Small intestine (tissue), 7 donors: Measurements from ENCODE around the gene CACTIN. TPM values are rescaled to one million over a fixed set of nuclear protein-coding genes. Genes with fewer than 3 reads are reported as not detected.

Experiments used
- DNase-seq, 2 donors: peaks; one replicate each; pipeline versions ENCODE4 v3.0.0 to v3.0.0-alpha.2; 2013
- FAIRE-seq: peaks from 2 replicates; lab custom pipeline; 2012; peaks lifted over from hg19 to GRCh38; lab: Jason Lieb, UNC
- H3K27ac ChIP-seq, 3 donors: one replicate each; pipeline ENCODE4 v1.5.1; 2013; ENCODE audit warnings: low read length in 2 of 3, mild to moderate bottlenecking in 2 of 3, control low read depth in 1 of 3, inconsistent platforms in 1 of 3, low read depth in 1 of 3, moderate library complexity in 1 of 3
- H3K27me3 ChIP-seq, 3 donors: one replicate each; pipeline ENCODE4 v1.6.1; 2013; ENCODE audit warnings: low read length in 3 of 3, inconsistent platforms in 1 of 3; ENCODE audit not compliant: control insufficient read depth in 3 of 3, insufficient read depth in 3 of 3
- H3K36me3 ChIP-seq, 3 donors: one replicate each; pipeline ENCODE4 v1.6.1; 2013; ENCODE audit warnings: low read length in 3 of 3, inconsistent platforms in 1 of 3, low read depth in 1 of 3, mild to moderate bottlenecking in 1 of 3, moderate library complexity in 1 of 3; ENCODE audit not compliant: control insufficient read depth in 3 of 3, insufficient read depth in 2 of 3
- H3K4me1 ChIP-seq, 3 donors: one replicate each; pipeline ENCODE4 v1.6.1; 2013; ENCODE audit warnings: low read length in 2 of 3, inconsistent platforms in 1 of 3, low read depth in 1 of 3, mild to moderate bottlenecking in 1 of 3, moderate library complexity in 1 of 3; ENCODE audit not compliant: control insufficient read depth in 3 of 3, insufficient read depth in 2 of 3
- H3K4me3 ChIP-seq, 3 donors: one replicate each; pipeline ENCODE4 v1.5.1; 2013; ENCODE audit warnings: low read length in 3 of 3, control low read depth in 1 of 3, inconsistent platforms in 1 of 3, low read depth in 1 of 3, mild to moderate bottlenecking in 1 of 3, moderate library complexity in 1 of 3
- H3K9me3 ChIP-seq, 2 donors: one replicate each; pipeline ENCODE4 v1.6.1; 2013; ENCODE audit warnings: low read depth in 1 of 2, low read length in 1 of 2; ENCODE audit not compliant: control insufficient read depth in 2 of 2, insufficient read depth in 1 of 2
- WGBS, 3 donors: extraction: QIAGEN DNeasy Blood & Tissue Kit; methylation state at CpG; one replicate each; pipeline ENCODE4 v1.1.7; 2013; 5-methylcytosine and 5-hydroxymethylcytosine counted together
- polyA plus RNA-seq, 4 donors: library from polyadenylated mRNA; stranded (reverse) in 3 of 4; unstranded in 1 of 4; fragments of 200-250 nt in 3 of 4; fragments of 120-200 nt in 1 of 4; gene quantifications; one replicate each; pipeline versions ENCODE4 v1.2.1 to v1.2.3, GENCODE V29; 2013
- donor health status: healthy with polysubstance abuse.
- donor health status: control.
- donor health status: control.
- donor health status: Bipolar disorder and iron deficiency.
- donor health status: healthy.

Gene CACTIN
- polyA plus RNA-seq, 4 donors = 11.9 to 16.9 (median 14.7) TPM

DNA sequence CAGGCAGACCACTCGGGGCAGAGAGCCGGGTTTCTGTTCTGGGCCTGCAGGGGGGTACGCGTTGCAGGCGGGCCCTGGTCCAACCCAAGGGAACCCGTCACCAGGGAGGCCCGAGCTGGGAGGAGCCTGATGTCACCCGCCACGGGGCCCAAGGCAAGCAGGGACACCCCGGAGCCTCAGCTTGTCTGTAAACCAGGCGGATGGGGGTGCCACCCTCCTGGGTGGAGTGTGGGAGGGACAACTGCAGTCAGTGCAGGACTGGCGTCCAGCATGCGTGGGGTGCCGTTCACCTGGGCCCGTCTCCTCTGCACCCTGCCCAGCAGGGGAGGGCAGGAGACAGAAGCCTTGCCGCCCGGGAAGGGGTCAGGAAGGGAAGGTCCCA is 7.0 kb downstream of the CACTIN start:
- Histone ChIP-seq H3K36me3 (peaks cover 0 to 88% (median 6%) of the 10 kb centered on the region in 3 donors), H3K27me3 (no peaks in the 10 kb centered on the region), H3K4me1 (peaks cover 0 to 4% (median 0%) of the 10 kb centered on the region in 3 donors), H3K9me3 (no peaks in the 10 kb centered on the region), H3K27ac (no peak overlapping the region), H3K4me3 (no peak overlapping the region)
- WGBS, 3 donors = 84 to 90% (median 85%) methylated on average over 15 to 17 of the region's 17 CpGs
- FAIRE-seq (no peak), DNase-seq (no peak)

GRCh38 chr19:3618811-3619630 is 7.6 kb downstream of the CACTIN start:
- Histone ChIP-seq H3K27me3 (no peaks in the 10 kb centered on the region), H3K27ac (no peak overlapping the region), H3K36me3 (peaks cover 0 to 87% (median 7%) of the 10 kb centered on the region in 3 donors), H3K4me1 (peaks cover 0 to 4% (median 0%) of the 10 kb centered on the region in 3 donors), H3K9me3 (no peaks in the 10 kb centered on the region), H3K4me3 (no peak overlapping the region)
- WGBS, 3 donors = 87 to 91% (median 88%) methylated on average over 25 to 31 of the region's 31 CpGs
- FAIRE-seq (no peak), DNase-seq (no peak)

DNA sequence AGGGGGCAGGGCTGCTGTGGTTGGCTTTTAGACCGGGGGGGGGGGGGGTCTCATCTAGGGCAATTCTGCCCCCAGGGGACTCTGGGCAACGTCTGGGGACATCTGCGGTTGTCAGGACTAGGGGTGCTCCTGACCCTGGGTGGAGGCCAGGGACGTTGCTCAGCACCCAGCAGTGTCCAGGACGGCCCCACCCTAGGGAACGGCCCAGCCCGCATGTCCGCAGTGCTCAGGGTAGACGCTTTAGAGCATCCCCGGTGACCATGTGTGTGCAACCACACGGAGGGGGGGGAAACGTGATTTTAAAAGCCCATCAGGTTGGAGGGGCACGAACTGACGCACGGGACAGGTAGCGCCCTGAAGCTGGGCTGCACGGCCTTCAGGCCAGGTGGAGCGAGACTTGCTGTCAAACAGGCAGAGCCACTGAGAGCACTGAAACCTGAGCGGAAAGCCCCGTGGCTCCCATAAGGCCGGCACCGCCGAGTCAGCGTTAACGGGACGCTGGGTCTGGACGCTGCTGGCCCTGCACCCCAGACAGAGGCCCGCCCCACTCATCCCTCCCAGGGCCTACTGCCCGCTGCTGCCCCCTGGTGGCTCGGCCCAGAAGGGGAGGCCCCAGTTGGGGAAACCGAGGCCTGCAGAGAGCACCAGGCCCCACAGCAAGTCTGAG is 8.3 kb downstream of the CACTIN start:
- WGBS, 3 donors = 53 to 72% (median 68%) methylated on average over 30 to 31 of the region's 31 CpGs
- H3K27me3 ChIP-seq = no peaks in the 10 kb centered on the region
- H3K27ac ChIP-seq = no peak overlapping the region
- FAIRE-seq (no peak), DNase-seq (peak in 1 of 2 donors; percentile 40)
- no peak overlapping the region for H3K4me3 ChIP-seq
- H3K36me3 ChIP-seq = peaks cover 0 to 89% (median 9%) of the 10 kb centered on the region in 3 donors
- H3K9me3 ChIP-seq = no peaks in the 10 kb centered on the region
- peaks cover 0 to 4% (median 0%) of the 10 kb centered on the region in 3 donors for H3K4me1 ChIP-seq

GRCh38 chr19:3617463-3617862 is 9.1 kb downstream of the CACTIN start:
- peaks cover 0 to 4% (median 0%) of the 10 kb centered on the region in 3 donors for H3K4me1 ChIP-seq
- no peak for DNase-seq
- H3K27me3 ChIP-seq = no peaks in the 10 kb centered on the region
- peaks cover 0 to 91% (median 10%) of the 10 kb centered on the region in 3 donors for H3K36me3 ChIP-seq
- whole genome bisulfite sequencing, 3 donors = 66 to 80% (median 69%) methylated on average over 19 of the region's 19 CpGs
- no peaks in the 10 kb centered on the region for H3K9me3 ChIP-seq
- H3K27ac ChIP-seq = no peak overlapping the region
- no peak for FAIRE-seq
- H3K4me3 ChIP-seq = no peak overlapping the region

- H3K4me3 ChIP-seq = no peak overlapping the region
- no peak for FAIRE-seq
- no peak for DNase-seq
- no peaks in the 10 kb centered on the region for H3K9me3 ChIP-seq
- no peak overlapping the region for H3K27ac ChIP-seq
- peaks cover 0 to 4% (median 0%) of the 10 kb centered on the region in 3 donors for H3K4me1 ChIP-seq
- 92 to 94% (median 93%) methylated on average over 22 to 26 of the region's 26 CpGs for WGBS, 3 donors
- peaks cover 7 to 89% (median 9%) of the 10 kb centered on the region in 3 donors for H3K36me3 ChIP-seq
- no peaks in the 10 kb centered on the region for H3K27me3 ChIP-seq
Observed at GRCh38 chr19:3615524-3616135, 11.0 kb downstream of the CACTIN start.

DNA sequence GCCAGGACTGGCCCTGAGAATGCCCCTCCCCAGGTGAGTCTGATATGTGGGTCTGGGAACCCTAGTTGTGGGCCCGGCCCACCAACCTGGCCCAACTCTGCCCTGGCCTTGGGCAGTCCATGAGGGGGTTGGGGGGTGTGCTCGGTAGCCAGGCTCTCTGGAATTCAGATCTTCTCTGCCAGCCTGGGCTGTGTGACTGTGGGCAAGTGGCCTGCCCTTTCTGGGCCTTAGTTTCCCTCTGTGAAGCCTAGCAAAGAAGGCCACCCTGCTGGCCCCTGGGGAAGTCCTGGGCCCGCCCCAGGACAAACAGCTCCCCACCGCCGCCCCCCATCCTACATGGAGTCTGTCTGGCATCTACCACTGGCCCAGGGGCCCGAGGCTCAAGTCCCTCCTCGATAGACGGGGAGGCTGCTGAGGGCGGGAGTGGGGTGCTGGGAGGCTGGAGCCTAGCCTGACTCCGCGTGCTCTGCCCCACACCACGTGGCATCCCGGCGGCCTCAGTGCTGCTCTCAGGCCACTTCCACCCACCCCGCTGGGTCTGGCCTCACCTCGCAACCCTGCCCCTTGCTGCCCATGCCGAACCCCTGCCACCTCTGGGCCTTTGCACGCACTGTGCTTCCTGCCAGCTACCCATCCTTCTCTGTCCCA is 11.6 kb downstream of the CACTIN start:
- 89 to 91% (median 91%) methylated on average over 14 to 18 of the region's 18 CpGs for WGBS, 3 donors
- no peaks in the 10 kb centered on the region for H3K9me3 ChIP-seq
- no peak for DNase-seq
- peaks cover 7 to 88% (median 9%) of the 10 kb centered on the region in 3 donors for H3K36me3 ChIP-seq
- no peaks in the 10 kb centered on the region for H3K27me3 ChIP-seq
- H3K27ac ChIP-seq = no peak overlapping the region
- no peak overlapping the region for H3K4me3 ChIP-seq
- peaks cover 0 to 4% (median 0%) of the 10 kb centered on the region in 3 donors for H3K4me1 ChIP-seq
- no peak for FAIRE-seq

DNA sequence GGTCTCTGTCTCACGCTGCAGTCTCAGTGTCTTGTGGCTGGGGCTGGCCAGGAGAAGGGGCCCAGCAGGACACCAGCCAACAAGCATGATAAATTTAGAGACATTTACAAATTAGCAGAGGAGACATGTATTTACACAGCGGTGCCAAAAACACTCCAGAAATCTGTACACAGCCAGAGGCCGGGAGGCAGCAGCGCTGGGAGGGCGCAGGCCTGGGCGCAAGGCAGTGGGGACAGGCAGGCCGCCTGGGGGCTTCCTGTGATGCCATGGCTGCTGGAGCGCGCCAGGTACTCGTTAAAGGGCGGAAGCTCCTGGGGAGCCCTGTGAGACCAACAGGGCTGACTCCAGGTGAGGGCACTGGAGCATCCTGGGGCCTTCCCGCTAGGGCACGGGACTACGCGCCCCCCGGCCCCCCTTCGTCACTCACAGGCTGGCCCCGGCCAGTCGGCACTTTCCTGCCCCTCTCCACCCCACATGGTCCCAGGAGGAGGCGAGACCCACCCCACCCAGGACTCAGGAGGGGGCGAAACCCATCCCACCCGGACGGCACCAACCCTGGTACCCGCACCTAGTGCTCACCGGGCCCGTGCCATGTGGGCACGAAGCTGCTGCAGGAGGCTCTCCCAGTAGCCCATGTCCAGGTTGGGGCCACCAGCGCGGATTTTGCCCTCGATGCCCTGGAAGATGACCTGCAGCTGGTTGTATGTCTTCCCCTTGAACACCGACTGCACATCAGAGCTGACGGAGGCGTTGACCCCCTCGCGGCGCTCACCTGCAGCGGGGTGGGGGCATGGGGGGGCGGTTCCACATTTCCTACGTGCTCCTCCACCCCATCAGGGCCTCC is 12.6 kb downstream of the CACTIN start:
- no peak for DNase-seq
- WGBS, 3 donors = 80 to 92% (median 91%) methylated on average over 34 to 39 of the region's 39 CpGs
- Histone ChIP-seq H3K4me3 (no peak overlapping the region), H3K27ac (no peak overlapping the region), H3K36me3 (peaks cover 7 to 83% (median 9%) of the 10 kb centered on the region in 3 donors), H3K4me1 (peaks cover 0 to 4% (median 0%) of the 10 kb centered on the region in 3 donors), H3K27me3 (no peaks in the 10 kb centered on the region), H3K9me3 (no peaks in the 10 kb centered on the region)
- FAIRE-seq = no peak
